HG03571 (cell line): ENCODE measurements around the gene MLX.
A peak's percentile ranks its signal among the peaks of the same experiment; 100 is the strongest.

Source experiments
- ATAC-seq: cut with Tn5 transposase; IDR thresholded peaks from one replicate; pipeline ENCODE4 v1.9.1; 2021; ENCODE audit not compliant: unreplicated experiment

Gene MLX, protein sequence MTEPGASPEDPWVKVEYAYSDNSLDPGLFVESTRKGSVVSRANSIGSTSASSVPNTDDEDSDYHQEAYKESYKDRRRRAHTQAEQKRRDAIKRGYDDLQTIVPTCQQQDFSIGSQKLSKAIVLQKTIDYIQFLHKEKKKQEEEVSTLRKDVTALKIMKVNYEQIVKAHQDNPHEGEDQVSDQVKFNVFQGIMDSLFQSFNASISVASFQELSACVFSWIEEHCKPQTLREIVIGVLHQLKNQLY

DNA sequence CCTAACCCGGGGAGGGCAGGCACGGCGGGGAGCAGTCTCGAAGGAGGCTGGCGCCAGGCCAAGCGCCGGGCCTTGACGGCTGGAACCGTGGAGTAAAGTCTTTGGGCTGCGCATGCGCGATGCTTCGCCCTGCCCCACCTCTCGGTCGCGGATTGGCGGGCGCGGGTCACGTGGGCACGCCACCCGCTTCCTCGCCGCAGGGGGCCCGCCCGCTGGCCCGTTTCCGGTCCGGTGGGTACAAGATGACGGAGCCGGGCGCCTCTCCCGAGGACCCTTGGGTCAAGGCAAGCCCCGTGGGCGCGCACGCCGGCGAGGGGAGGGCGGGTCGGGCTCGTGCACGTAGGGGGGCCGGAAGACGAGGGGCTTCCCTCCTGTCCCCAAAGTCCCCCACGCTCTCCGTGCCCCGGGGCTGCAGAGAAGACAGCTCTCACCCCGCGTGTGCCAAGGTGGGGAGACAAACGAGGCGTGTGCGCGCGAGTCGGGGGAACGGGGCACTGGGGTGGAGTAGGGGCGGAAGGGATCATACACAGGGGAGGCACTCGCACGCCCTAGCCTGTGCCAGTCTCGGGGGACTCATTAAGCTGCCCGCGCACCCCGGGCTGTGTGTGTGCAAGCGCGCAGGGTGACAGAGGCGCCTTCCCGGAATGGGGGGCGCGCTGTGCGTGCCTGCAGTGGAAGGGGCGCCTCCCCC, at the start of gene MLX:
Gene MLX (plus strand): TSS at position 218 of the 691 bp plus-strand sequence. CDS start 25 bp downstream, at position 243.
- peak; percentile 47 for ATAC-seq

DNA sequence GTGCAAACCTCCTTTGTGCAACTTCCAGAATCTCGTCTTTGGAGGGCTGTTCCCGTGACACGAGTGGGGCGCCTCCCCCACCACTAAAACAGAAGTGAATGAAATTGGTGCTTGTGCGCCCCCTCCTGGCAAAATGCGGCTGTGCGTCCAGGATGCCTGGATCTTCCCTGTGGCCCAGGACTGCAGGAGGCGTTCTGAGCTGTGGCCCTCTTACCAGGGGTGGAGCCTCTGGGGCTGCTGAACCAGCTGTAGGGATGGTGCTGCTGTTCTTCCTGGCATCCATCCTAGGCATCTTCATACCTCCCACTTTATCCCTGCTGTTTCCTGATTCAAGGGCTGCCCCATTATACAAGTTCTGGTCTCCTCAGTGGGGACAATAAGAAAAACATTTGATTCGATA, 49.4 kb upstream of the MLX start:
- ATAC-seq, result no peak

DNA sequence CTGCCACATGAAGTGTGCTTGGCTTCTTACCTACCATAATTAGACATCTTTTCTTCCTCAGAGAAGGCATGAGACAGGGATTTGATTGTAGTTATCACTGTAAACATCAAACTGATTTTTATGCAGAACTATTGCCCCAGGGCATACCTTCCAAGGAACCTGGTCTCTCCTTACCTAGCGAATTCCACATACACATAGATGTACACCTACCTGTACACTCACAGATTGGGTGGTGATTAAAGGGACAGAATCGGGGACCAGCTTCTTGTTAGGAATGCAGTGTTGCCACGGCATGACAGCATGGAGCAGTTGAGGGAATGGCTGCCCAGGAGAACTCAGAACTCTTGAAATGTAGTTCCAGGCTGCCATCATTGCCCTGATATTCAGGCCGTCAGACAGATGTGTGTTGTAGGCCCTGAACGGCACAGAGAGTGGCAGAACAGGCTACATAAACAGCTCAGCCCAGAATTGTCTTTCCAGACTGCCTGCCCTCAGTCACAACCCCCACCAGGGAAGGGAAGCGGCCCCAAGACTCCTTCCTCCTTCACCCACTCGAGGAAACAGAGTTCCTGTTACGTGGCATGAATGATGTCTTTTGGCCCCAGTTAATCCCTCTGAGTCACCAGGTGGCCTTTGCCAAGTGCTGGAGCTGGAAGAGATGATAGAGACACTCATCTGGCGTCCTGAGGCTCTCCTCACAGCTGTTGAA, 48.7 kb upstream of the MLX start:
- no peak for ATAC-seq

DNA sequence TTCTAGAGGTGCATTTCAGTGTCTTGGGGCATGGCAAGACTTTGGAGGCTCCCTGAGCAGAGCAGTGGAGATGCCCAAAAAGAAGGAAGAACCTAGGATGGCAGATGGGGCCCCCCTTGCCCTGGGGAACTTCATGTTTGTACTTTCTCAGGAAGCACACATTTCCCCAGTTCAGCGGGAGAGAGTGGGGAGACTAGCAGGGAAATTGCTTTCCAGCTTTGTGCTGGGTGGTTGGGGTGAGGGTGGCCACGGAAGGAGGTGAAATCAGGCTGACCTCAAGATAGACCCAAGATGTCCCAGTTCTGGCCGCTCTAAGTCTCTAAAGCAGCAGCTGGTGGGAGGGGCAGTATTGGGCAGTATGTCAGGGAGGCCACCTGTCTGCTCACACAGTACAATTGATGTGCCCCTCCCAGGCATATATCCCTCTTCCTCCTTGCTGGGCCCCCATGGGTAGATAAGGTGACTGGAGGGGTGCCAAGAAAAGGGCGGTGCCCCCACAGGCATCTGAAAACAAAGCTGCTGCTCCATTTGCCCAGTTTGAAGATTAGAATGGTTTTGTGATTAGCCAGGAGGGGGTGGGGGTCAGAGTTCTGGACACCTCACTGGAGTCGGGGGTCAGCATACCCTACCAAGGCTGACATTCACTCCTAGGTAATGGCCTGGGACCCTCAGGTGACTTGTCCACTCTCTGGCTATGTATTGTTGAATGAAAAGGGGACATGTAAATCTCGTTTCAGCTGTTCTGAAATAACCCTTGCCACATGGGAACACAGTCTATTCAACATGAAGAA, 48.0 kb upstream of the MLX start:
- ATAC-seq, result no peak

DNA sequence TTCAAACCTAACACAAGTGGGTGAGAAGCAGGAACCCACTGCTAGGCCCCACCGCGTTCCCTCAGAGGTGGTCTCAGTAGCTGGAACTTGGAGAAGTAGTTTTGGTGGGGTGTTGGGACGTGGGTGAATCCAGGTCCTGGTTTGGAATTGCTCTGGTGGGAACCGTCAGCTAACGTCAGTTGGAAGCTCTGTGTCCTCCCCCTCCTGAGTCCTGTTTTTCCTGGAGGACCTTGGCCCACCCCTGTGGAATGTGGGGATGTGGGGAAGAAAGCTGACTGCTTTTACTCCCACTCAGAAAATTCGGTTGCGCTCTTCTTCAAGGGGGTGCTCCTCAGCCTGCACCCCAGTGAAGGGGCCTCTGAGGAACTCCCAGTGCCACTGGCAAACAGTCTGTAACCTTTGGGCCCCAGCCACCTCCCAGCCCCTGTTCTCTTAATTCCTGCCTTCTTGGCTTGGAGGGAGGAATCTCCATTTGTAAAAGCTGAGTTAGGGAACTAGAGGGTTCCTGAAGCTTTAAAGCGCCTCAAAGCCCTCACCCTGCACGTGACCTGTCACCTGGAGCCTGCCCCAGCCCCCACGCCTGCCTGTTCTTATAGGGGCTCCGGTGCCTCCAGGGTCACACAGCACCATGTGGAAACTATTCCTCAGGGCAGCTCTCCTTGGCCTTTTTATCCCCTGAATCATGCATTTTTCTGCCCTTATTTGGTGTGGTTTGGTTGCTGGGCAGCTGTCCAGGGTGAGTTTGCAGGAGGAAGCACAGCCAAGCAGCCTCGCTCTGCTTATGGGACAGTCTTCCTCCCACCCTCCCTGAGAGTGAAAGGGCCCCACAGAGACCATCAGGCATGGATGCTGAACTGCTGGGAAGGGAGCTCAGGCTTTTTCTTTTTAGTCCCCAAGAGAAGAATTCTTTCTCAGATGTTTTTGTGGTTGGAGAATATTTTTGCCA, 47.1 kb upstream of the MLX start:
- ATAC-seq, result no peak

DNA sequence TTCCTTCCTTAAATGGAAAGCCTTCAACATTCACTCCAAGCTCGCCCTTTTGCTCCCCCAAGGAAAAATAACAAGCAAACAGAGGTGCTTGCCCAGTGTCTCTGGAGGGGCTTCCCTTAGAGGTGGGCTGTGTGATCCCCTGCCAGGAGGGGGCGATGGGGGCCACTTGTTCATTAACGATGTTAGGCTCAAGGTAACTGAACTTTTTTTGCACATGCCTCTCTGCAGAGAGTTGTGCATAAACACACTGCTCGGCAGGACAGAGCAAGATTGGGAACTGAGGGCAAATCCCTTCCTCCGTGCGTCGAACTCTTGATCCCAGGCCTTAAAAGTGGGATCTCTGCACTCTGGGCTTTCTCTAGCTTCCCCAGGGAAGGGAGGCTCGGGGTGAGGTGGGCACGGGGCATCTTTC, 46.4 kb upstream of the MLX start:
- ATAC-seq, result no peak

DNA sequence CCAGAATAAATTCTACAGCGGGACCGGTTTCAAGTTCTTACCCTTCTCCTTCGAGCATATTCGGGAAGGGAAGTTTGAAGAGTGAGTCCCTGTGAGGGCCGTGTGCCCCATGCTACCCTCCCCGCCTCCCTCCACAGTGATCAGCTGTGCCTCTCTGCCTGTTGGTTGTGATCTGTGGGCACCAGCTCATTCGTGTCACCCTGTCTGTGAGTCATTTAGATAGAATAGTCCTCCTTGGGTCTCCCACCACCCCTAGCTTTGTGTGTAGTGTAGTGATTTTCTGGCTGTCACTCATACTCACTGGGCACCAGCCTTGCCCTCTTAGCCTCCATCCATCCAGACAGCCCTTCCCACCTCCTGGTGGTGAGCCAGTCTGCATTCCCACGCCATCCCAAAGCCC, 45.9 kb upstream of the MLX start:
- no peak for ATAC-seq

DNA sequence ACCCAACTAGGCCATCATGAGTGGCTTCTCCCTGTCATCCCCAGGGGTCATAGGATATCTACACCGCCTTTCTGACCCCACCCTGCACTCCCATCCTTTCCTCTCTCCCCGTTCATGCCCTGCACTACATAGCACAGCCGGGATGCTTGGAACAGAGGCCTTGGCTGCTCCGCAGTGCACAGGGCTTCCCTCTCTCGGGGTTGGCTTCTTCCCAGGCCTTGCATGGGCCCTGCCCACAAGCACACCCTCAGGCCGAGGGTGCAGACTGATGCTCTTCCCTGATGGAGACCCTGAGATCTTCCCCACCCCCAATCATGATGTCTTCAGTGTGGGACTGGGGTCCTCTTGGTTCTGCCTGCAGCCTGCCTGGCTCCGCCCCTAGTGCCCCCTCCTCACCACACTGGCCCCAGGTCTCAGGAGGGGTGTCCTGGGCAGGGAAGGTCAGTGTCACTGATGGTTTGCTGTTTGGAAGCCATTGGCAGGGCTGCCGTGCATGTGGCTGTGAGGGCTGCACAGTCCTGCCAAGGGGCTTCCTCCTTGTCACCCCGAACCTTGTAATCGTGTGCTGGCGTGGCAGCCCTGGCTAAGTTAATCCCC, 45.1 kb upstream of the MLX start:
- ATAC-seq, result no peak

DNA sequence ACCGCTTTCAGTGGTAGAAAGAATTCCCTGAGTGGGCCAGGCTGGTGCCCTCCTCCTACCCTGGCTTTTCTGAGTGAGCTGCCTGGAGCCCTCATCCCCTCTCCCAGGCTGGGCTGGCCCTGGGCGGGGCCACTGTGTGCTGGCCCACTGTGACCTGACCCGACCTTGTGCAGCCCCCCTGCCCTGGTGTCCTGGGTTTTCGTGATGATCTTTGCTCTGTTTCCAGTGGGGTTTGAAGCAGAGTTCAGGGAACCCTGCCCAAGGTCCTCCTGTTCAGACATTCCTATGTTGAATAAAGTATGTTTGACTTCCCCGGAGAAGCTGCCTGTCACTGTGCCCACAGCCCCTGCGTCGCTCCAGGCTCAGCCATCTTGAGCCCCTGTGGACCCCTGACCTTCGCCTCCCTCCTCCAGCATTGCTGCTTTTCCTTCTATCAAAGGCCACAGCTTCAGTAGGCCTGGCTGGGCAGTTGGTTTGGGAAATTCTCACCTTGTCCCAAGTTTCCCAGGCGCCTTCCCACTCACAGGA, 44.6 kb upstream of the MLX start:
- ATAC-seq, result no peak

DNA sequence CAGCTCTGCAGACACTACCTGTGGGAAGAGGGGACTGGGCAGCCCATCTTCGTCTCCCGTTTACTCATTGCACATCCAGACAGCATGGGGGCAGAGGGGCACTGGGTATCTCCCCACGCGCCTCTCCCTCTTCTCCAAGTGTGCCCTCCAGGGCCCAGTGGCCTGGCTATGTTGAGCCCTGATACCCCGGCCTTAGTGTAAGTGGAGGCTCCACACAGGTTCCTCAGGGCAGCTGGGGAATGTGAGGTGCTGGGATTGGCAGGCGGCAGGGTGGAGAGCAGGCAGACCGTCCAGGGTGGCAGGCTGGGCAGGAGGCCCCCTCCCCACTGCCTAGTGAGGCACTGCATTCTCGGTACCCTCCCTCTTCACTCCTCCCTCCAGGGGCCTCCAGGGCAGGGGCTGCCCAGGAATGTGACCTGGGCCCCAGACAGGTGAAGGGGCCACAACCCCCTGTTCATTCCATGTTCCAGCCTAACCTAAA, 44.1 kb upstream of the MLX start:
- ATAC-seq, result no peak

DNA sequence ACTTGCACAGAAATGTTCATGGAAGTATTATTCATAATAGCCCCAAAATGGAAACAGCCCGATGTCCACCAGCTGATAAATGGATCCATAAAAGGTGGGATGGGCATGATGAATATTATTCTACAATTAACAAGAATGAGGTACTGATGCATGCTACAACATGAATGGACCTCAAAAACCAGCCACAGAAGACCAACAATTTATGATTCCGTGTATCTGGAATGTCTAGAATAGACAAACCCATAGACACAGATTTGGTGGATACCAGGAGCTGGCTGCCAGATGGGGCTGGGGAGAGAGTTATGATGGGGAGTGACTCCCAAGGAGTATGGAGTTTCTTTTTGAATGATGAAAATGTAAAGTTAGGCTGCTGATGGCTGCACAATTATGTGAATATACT, 41.7 kb upstream of the MLX start:
- ATAC-seq, result no peak

DNA sequence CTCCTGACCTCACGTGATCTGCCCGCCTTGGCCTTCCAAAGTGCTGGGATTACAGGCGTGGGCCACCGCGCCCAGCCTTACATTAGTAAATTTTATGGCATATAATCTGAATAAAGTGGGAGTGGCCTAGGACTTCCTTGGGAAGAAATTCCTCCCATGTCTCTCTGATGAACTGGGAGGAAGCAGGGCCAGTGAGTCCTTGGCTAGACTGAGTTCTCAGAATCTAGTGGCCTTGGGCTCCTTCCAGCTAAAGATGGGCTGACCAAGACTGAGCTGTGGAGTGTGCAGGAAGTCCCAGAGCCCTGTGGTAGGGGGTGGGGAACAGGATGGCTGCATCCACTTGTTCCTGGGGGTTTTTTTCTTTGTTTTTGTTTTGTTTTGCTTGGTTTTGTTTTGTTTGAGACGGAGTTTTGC, 40.9 kb upstream of the MLX start:
- ATAC-seq, result no peak

DNA sequence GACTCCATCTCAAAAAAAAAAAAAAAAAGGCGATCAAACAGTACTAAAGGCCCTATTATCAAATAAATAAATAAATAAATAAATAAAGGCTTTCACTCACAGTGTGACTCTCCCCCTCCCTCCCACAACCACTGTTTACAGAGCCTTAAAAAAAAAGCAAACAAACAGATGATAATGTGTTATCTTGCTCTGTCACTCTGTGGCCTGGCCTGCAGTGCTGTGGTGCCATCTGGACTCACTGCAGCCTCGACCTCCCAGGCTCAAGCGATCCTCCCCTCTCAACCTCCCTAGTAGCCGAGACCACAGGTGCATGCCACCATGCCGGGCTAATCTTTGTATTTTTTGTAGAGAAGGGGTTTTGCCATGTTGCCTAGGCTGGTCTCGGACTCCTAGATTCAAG, 39.0 kb upstream of the MLX start:
- ATAC-seq, result no peak

DNA sequence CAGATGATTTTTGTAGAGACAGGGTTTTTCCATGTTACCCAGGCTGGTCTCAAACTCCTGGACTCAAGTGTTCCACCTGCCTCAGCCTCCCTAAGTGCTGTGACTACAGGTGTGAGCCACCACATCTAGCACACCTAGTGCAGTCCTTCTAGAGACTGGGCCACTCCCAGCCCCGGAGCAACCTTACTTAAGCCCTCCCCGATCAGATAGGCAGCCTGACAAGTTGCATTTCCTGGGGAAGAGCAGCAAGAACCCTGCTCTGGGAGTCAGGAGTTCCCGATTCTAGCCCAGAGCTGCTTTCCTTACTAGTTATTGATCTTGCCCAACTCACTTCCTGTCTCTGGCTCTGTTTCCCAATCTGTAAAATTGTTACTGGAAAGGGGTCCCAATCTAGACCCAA, 37.8 kb upstream of the MLX start:
- no peak for ATAC-seq

DNA sequence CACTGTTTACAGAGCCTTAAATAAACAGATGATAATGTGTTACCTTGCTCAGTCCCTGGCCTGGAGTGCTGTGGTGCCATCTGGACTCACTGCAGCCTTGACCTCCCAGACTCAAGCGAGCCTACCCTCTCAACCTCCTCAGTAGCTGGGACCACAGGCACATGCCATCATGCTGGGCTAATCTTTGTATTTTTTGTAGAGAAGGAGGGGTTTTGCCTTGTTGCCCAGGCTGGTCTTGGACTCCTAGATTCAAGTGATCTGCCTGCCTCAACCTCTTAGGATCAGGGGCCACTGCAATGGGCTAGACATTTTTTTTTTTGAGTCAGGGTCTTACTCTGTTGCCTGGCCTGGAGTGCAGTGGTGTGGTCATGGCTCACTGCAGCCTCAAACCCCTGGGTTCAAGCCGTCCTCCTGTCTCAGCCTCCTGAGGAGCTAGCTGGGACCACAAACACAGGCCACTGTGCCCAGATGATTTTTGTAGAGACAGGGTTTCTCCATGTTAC, 35.9 kb upstream of the MLX start:
- ATAC-seq, result no peak

DNA sequence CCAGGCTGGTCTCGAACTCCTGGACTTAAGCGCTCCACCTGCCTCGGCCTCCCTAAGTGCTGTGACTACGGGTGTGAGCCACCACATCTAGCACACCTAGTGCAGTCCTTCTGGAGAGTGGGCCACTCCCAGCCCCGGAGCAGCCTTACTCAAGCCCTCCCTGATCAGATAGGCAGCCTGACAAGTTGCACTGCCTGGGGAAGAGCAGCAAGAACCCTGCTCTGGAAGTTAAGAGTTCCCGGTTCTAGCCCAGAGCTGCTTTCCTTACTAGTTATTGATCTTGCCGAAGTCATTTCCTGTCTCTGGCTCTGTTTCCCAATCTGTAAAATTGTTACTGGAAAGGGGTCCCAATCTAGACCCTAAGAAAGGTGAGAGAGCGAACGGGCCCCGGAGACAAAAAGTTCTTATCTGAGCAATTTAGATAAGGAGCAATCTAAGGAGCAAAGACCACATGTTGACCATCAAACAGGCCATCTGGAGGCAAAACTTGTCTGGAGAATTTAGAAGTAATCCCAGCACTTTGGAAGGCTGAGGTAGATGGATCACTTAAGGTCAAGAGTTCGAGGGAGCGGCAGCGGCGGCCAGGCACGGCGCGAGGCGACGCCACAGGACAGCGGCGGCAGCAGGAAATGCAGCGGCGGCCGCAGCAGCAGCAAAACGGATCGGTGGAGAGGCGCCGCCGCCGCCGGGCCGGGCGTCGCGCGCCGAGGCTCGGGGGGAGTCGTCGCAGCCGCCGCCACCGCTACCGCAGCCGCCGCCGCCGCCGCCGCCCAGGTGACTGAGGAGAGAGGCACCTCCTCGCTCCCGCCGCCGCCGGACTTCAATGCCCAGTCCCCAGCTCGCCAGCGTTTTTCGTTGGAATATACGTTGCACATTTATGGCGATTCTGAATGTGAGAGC, 35.2 kb upstream of the MLX start:
- no peak for ATAC-seq

DNA sequence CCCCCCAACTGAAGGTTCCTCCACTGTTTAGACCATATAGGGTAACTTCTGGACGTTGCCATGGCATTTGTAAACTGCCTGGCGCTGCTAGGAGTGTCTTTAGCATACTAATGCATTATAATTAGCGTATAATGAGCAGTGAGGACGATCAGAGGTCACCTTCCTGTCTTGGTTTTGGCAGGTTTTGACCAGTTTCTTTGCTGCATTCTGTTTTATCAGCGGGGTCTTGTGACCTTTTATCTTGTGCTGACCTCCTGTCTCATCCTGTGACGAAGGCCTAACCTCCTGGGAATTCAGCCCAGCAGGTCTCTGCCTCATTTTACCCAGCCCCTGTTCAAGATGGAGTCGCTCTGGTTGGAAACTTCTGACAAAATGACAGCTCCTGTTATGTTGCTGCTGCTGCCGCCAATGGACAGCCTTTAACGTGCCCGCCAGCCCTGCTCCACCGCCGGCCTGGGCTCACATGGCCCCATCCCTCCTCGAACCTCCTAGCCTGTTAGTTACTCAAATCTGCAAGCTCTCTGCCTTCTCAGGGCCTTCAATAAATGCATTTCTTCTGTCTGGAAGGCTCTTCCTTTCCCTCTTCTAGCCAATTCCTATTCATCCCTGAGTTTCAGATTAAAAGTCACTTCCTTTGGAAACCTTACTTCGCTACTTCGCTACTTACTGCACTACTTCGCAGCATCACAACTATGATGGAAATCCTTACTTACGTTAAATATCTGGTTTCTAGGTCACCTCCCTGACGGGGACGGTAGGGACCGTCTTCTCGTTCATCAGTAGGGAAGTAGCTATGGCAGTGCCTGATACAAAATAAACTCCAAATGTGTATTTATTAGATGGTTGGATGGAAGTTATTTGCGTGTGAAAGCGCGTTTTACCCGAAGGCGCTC, 31.5 kb upstream of the MLX start:
- no peak for ATAC-seq
